HepG2 (cell line): ENCODE measurements around the gene TLE2. TPM values are rescaled to one million over a fixed set of nuclear protein-coding genes. Genes with fewer than 3 reads are reported as not detected.
A peak's percentile ranks its signal among the peaks of the same experiment; 100 is the strongest.

Experiments
- ATF6 ChIP-seq: sonication (generic); formaldehyde crosslinking; conservative IDR thresholded peaks from 2 replicates; pipeline ENCODE4 v1.4.0; 2020; ENCODE audit warnings: missing genetic modification reagents
- BCL6 ChIP-seq: IDR thresholded peaks from 2 replicates; pipeline ENCODE4 v1.6.1; 2016; ENCODE audit warnings: missing genetic modification reagents, missing compliant biosample characterization
- ERF ChIP-seq: IDR thresholded peaks from 2 replicates; pipeline ENCODE4 v1.6.1; 2018; ENCODE audit warnings: missing biosample characterization, missing genetic modification reagents
- GATA4 ChIP-seq: sonication (generic); IDR thresholded peaks from 2 replicates; pipeline ENCODE4 v1.6.1; 2016; ENCODE audit warnings: antibody characterized with exemption, low read depth, borderline replicate concordance
- HOXD1 ChIP-seq: sonication (generic); formaldehyde crosslinking; IDR thresholded peaks from 2 replicates; pipeline ENCODE4 v1.5.0; 2020; ENCODE audit warnings: missing genetic modification reagents
- MXI1 ChIP-seq: IDR thresholded peaks from 3 replicates; pipeline ENCODE4 v1.6.1; 2012; ENCODE audit warnings: low read depth, low read length, inconsistent platforms, borderline replicate concordance
- NCOA2 ChIP-seq: sonication (generic); formaldehyde crosslinking; IDR thresholded peaks from 2 replicates; pipeline ENCODE4 v1.8.0; 2022; ENCODE audit warnings: inconsistent platforms
- NONO ChIP-seq, 2 experiments: fragments of 450-650 bp in 1 of 2; sonication (generic) in 1 of 2; formaldehyde crosslinking in 1 of 2; IDR thresholded peaks in 1 of 2; conservative IDR thresholded peaks in 1 of 2; 2 replicates each; pipeline versions ENCODE4 v1.6.1 to v1.8.0; 2017 to 2022; ENCODE audit warnings: mild to moderate bottlenecking in 1 of 2, missing genetic modification reagents in 1 of 2, moderate library complexity in 1 of 2
- PBX2 ChIP-seq: IDR thresholded peaks from 2 replicates; pipeline ENCODE4 v1.6.1; 2016; ENCODE audit warnings: control low read depth
- RAD51 ChIP-seq: fragments of 450-650 bp; IDR thresholded peaks from 2 replicates; pipeline ENCODE4 v1.6.1; 2016; ENCODE audit warnings: borderline replicate concordance
- SIN3A ChIP-seq: IDR thresholded peaks from 2 replicates; pipeline ENCODE4 v1.6.1; 2011; ENCODE audit warnings: low read depth, mild to moderate bottlenecking, control low read depth, low read length, borderline replicate concordance
- SPEN ChIP-seq: sonication (generic); formaldehyde crosslinking; IDR thresholded peaks from 2 replicates; pipeline ENCODE4 v1.5.1; 2020; ENCODE audit warnings: low read depth, mild to moderate bottlenecking, missing genetic modification reagents
- XRCC5 ChIP-seq: fragments of 200-400 bp; formaldehyde crosslinking; optimal IDR thresholded peaks from 2 replicates; pipeline ENCODE3; 2017; ENCODE audit warnings: mild to moderate bottlenecking, low read length
- ZMAT3 ChIP-seq: sonication (generic); formaldehyde crosslinking; conservative IDR thresholded peaks from 2 replicates; pipeline ENCODE4 v1.7.0; 2021; ENCODE audit warnings: missing genetic modification reagents
- ZNF362 ChIP-seq: sonication (generic); formaldehyde crosslinking; IDR thresholded peaks from 2 replicates; pipeline ENCODE4 v1.4.0; 2020; ENCODE audit warnings: missing genetic modification reagents, mild to moderate bottlenecking, borderline replicate concordance
- ZNF451 ChIP-seq: sonication (generic); formaldehyde crosslinking; IDR thresholded peaks from 2 replicates; pipeline ENCODE4 v1.5.0; 2020; ENCODE audit warnings: mild to moderate bottlenecking, missing genetic modification reagents
- ZNF607 ChIP-seq: sonication (generic); formaldehyde crosslinking; IDR thresholded peaks from 2 replicates; pipeline ENCODE4 v1.5.1; 2020; ENCODE audit warnings: missing genetic modification reagents, mild to moderate bottlenecking, borderline replicate concordance
- polyA plus RNA-seq, 8 experiments: library from polyadenylated mRNA; depleted of rRNA in 3 of 8; stranded (reverse) in 7 of 8; unstranded in 1 of 8; fragments of >200 nt; fragmentation: Illumina TruSeq in 4 of 8; extraction: Trizol in 4 of 8; gene quantifications; 2 replicates each; pipeline versions ENCODE4 v1.2.1 to v1.2.3, GENCODE V29; 2011 to 2016; ENCODE audit warnings: low read depth in 4 of 8, missing spikeins in 1 of 8, mixed read lengths in 1 of 8; ENCODE audit not compliant: insufficient read depth in 1 of 8
- total RNA-seq, 5 experiments: library from RNA; depleted of rRNA; stranded (reverse); fragments of >200 nt; fragmentation: Illumina TruSeq; extraction: Trizol; gene quantifications; 2 replicates each; pipeline ENCODE4 v1.2.3, GENCODE V29; 2016; ENCODE audit warnings: low read depth in 1 of 5
- TF ChIP-seq, protein P1 (sequence below): sonication (generic); formaldehyde crosslinking; IDR thresholded peaks from 2 replicates; pipeline ENCODE4 v1.5.0; 2020; ENCODE audit warnings: missing genetic modification reagents, mild to moderate bottlenecking, borderline replicate concordance
- TF ChIP-seq, protein P2 (sequence below): sonication (generic); formaldehyde crosslinking; IDR thresholded peaks from 2 replicates; pipeline ENCODE4 v1.5.1; 2020; ENCODE audit warnings: missing genetic modification reagents, mild to moderate bottlenecking, borderline replicate concordance
- TF ChIP-seq, protein P3 (sequence below): IDR thresholded peaks from 2 replicates; pipeline ENCODE4 v1.6.1; 2012; ENCODE audit warnings: inconsistent platforms
- TF ChIP-seq, protein P4 (sequence below): sonication (generic); formaldehyde crosslinking; conservative IDR thresholded peaks from 2 replicates; pipeline ENCODE4 v1.8.0; 2022; ENCODE audit warnings: mild to moderate bottlenecking, moderate library complexity, missing genetic modification reagents

TLE2 gene
- total and polyA plus RNA-seq, 2 of the 13 experiments (the other 11 are each of a cell fraction or from before 2014, with no cell fraction given): 0.07 to 0.81 TPM

GRCh38 chr19:2977001-2977745 is 51.9 kb downstream of the TLE2 start, which contains the start of gene TLE6 (continued):
- TF ChIP-seq, protein P1, sequence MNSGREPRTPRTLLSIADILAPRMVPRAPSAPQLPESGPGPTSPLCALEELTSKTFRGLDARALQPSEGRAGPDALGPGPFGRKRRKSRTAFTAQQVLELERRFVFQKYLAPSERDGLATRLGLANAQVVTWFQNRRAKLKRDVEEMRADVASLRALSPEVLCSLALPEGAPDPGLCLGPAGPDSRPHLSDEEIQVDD (CRISPR knock-in tag): no peak
- TF ChIP-seq, protein P2, sequence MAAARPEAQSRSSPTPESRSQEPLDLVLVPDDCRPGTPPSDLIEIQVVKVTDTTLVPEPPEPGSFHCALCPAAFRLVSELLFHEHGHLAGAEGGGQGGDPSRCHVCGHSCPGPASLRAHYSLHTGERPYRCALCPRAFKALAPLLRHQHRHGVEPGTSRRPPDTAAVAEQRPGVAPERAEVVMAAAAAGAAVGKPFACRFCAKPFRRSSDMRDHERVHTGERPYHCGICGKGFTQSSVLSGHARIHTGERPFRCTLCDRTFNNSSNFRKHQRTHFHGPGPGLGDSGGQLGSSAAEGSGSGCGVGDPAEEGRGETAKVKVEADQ (CRISPR knock-in tag): peak; percentile 77; the same call in 1 of the 2 replicates
- TF ChIP-seq NCOA2 (CRISPR knock-in tag): peak; percentile 30; the same call in 1 of the 2 replicates
- TF ChIP-seq XRCC5: peak; percentile 52
- TF ChIP-seq RAD51: peak; percentile 69
- peak; percentile 95; the same call in 1 of the 3 replicates for TF ChIP-seq MXI1
- TF ChIP-seq SIN3A: peak; percentile 82
- 0 out of 2 replicates have a peak, but pooled peaks have one; percentile 15 for TF ChIP-seq SPEN (CRISPR knock-in tag)
- TF ChIP-seq ERF (CRISPR knock-in tag): peak; percentile 88
- TF ChIP-seq, protein P3, sequence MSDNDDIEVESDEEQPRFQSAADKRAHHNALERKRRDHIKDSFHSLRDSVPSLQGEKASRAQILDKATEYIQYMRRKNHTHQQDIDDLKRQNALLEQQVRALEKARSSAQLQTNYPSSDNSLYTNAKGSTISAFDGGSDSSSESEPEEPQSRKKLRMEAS: peak; percentile 97
- no peak for TF ChIP-seq ZNF451 (CRISPR knock-in tag)
- peak; percentile 59; the same call in 1 of the 2 replicates for TF ChIP-seq ZNF362
- peak; percentile 98 for TF ChIP-seq GATA4
- TF ChIP-seq BCL6: peak; percentile 76
- peak; percentile 90 for TF ChIP-seq PBX2 (CRISPR knock-in tag)
- TF ChIP-seq, protein P4, sequence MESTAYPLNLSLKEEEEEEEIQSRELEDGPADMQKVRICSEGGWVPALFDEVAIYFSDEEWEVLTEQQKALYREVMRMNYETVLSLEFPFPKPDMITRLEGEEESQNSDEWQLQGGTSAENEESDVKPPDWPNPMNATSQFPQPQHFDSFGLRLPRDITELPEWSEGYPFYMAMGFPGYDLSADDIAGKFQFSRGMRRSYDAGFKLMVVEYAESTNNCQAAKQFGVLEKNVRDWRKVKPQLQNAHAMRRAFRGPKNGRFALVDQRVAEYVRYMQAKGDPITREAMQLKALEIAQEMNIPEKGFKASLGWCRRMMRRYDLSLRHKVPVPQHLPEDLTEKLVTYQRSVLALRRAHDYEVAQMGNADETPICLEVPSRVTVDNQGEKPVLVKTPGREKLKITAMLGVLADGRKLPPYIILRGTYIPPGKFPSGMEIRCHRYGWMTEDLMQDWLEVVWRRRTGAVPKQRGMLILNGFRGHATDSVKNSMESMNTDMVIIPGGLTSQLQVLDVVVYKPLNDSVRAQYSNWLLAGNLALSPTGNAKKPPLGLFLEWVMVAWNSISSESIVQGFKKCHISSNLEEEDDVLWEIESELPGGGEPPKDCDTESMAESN: peak; percentile 52; the same call in 1 of the 2 replicates
- no peak for TF ChIP-seq NONO (IDR thresholded peaks at IDR 0.05)
- TF ChIP-seq NONO (CRISPR knock-in tag; conservative IDR thresholded peaks at IDR 0.05): peak; percentile 82
- TF ChIP-seq ZMAT3 (CRISPR knock-in tag): 0 out of 2 replicates have a peak, but pooled peaks have one; percentile 39
- TF ChIP-seq HOXD1 (CRISPR knock-in tag): no peak
- no peak for TF ChIP-seq ATF6 (CRISPR knock-in tag)
- 0 out of 2 replicates have a peak, but pooled peaks have one; percentile 85 for TF ChIP-seq ZNF607 (CRISPR knock-in tag)
